Tibial artery (tissue), 4 donors: ENCODE data around the gene SLC45A2.

Source experiments
- DNase-seq, 2 donors: peaks; one replicate each; pipeline ENCODE4 v3.0.0-alpha.2; 2019
- H3K27ac ChIP-seq, 2 donors: fragments of 200-600 bp; sonication (generic) in 1 of 2; 1 replicate in 1 of 2; 2 replicates in 1 of 2; pipeline ENCODE4 v1.5.1; 2018 to 2019; ENCODE audit warnings: mild to moderate bottlenecking in 1 of 2
- H3K27me3 ChIP-seq, 2 donors: fragments of 200-600 bp; sonication (generic) in 1 of 2; one replicate each; pipeline versions ENCODE4 v1.5.1 to v1.6.0; 2016 to 2019
- H3K36me3 ChIP-seq, 3 donors: fragments of 200-600 bp; sonication (generic) in 2 of 3; one replicate each; pipeline ENCODE4 v1.5.1; 2016 to 2019; ENCODE audit warnings: mild to moderate bottlenecking in 2 of 3
- H3K4me1 ChIP-seq, 4 donors: fragments of 200-600 bp; sonication (generic) in 2 of 4; 1 replicate in 3 of 4; 2 replicates in 1 of 4; pipeline ENCODE4 v1.5.1; 2016 to 2019
- H3K4me3 ChIP-seq, 2 donors: fragments of 200-600 bp; sonication (generic) in 1 of 2; 1 replicate in 1 of 2; 2 replicates in 1 of 2; pipeline ENCODE4 v1.5.1; 2018 to 2019; ENCODE audit warnings: mild to moderate bottlenecking in 2 of 2
- H3K9me3 ChIP-seq, 3 donors: fragments of 200-600 bp; sonication (generic) in 1 of 3; one replicate each; pipeline ENCODE4 v1.5.1; 2016 to 2019
- intact Hi-C: fragments of 100-400 bp; cut with DNase I; formaldehyde crosslinking; loops from one replicate; pipeline ENCODE4 v1.15.0; 2023; ENCODE audit warnings: low total_unique reads
- TF ChIP-seq, protein P1 (sequence below), 2 experiments: fragments of 200-600 bp in 1 of 2; fragments of 450-650 bp in 1 of 2; IDR thresholded peaks; one replicate each; pipeline ENCODE4 v1.5.1; 2017 to 2019; ENCODE audit warnings: antibody characterized with exemption in 2 of 2, mild to moderate bottlenecking in 1 of 2, moderate library complexity in 1 of 2

SLC45A2 gene

GRCh38 chr5:34001241-34001841 is 16.8 kb upstream of the SLC45A2 start:
- peaks cover 0 to 10% (median 3%) of the 10 kb centered on the region in 4 donors for H3K4me1 ChIP-seq
- intact Hi-C loops = no loop called here

GRCh38 chr5:33999978-34000377 is 15.5 kb upstream of the SLC45A2 start:
- no peak for DNase-seq
- no peak overlapping the region for H3K27ac ChIP-seq
- no peak overlapping the region for H3K4me3 ChIP-seq
- H3K36me3 ChIP-seq = peaks cover 0 to 20% (median 5%) of the 10 kb centered on the region in 3 donors
- intact Hi-C loops = no loop called here
- TF ChIP-seq, protein P1, sequence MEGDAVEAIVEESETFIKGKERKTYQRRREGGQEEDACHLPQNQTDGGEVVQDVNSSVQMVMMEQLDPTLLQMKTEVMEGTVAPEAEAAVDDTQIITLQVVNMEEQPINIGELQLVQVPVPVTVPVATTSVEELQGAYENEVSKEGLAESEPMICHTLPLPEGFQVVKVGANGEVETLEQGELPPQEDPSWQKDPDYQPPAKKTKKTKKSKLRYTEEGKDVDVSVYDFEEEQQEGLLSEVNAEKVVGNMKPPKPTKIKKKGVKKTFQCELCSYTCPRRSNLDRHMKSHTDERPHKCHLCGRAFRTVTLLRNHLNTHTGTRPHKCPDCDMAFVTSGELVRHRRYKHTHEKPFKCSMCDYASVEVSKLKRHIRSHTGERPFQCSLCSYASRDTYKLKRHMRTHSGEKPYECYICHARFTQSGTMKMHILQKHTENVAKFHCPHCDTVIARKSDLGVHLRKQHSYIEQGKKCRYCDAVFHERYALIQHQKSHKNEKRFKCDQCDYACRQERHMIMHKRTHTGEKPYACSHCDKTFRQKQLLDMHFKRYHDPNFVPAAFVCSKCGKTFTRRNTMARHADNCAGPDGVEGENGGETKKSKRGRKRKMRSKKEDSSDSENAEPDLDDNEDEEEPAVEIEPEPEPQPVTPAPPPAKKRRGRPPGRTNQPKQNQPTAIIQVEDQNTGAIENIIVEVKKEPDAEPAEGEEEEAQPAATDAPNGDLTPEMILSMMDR (IDR thresholded peaks at IDR 0.05) = no peak
- H3K4me1 ChIP-seq = peaks cover 0 to 6% (median 3%) of the 10 kb centered on the region in 4 donors
- H3K9me3 ChIP-seq = no peaks in the 10 kb centered on the region
- no peaks in the 10 kb centered on the region for H3K27me3 ChIP-seq

More at GRCh38 chr5:34001241-34001841, 16.8 kb upstream of the SLC45A2 start:
- TF ChIP-seq, protein P1 (IDR thresholded peaks at IDR 0.05) = no peak
- no peak overlapping the region for H3K4me3 ChIP-seq
- no peaks in the 10 kb centered on the region for H3K27me3 ChIP-seq
- no peak for DNase-seq
- H3K9me3 ChIP-seq = no peaks in the 10 kb centered on the region
- no peak overlapping the region for H3K27ac ChIP-seq
- H3K36me3 ChIP-seq = peaks cover 0 to 20% (median 5%) of the 10 kb centered on the region in 3 donors

GRCh38 chr5:33997331-33997983 is 13.0 kb upstream of the SLC45A2 start:
- Histone ChIP-seq H3K27ac (peak overlapping the region in 1 of 2 donors; percentile 8), H3K4me1 (peaks cover 0 to 6% (median 3%) of the 10 kb centered on the region in 4 donors), H3K4me3 (no peak overlapping the region), H3K9me3 (no peaks in the 10 kb centered on the region), H3K27me3 (no peaks in the 10 kb centered on the region), H3K36me3 (peaks cover 0 to 12% (median 10%) of the 10 kb centered on the region in 3 donors)
- intact Hi-C loops = no loop called here
- peak; percentile 80 to 87 for DNase-seq
- TF ChIP-seq, protein P1 (IDR thresholded peaks at IDR 0.05) = peak; percentile 48 to 55

GRCh38 chr5:33995865-33996264 is 11.4 kb upstream of the SLC45A2 start:
- Histone ChIP-seq H3K27ac (no peak overlapping the region), H3K4me3 (no peak overlapping the region)

DNA sequence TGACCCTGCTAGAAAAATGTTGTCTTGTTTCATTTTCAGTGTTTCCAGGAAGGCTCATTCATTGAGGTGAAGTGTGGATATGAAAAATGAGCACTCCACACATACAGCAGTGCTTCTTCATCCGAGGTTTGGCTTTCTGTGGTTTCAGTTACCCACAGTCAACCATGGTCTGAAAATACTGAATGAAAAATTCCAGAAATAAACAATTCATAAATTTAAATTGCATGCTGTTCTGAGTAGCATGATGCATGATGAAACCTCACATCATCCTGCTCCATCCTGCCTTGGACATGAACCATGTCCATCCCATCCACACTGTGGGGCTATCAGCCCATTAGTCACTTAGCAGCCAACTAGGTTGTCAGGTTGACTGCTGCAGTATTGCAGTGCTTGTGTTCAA is 10.4 kb upstream of the SLC45A2 start:
- DNase-seq = no peak
- peaks cover 0 to 6% (median 3%) of the 10 kb centered on the region in 4 donors for H3K4me1 ChIP-seq
- H3K27ac ChIP-seq = no peak overlapping the region
- TF ChIP-seq, protein P1 (IDR thresholded peaks at IDR 0.05) = no peak
- intact Hi-C loops = no loop called here
- no peaks in the 10 kb centered on the region for H3K27me3 ChIP-seq
- H3K36me3 ChIP-seq = peaks cover 0 to 11% (median 10%) of the 10 kb centered on the region in 3 donors
- H3K4me3 ChIP-seq = no peak overlapping the region
- H3K9me3 ChIP-seq = no peaks in the 10 kb centered on the region

More at GRCh38 chr5:33995865-33996264, 11.4 kb upstream of the SLC45A2 start:
- no peaks in the 10 kb centered on the region for H3K27me3 ChIP-seq
- no peaks in the 10 kb centered on the region for H3K9me3 ChIP-seq
- DNase-seq = no peak
- H3K36me3 ChIP-seq = peaks cover 0 to 11% (median 10%) of the 10 kb centered on the region in 3 donors
- TF ChIP-seq, protein P1 (IDR thresholded peaks at IDR 0.05) = no peak
- intact Hi-C loops = no loop called here
- H3K4me1 ChIP-seq = peaks cover 0 to 6% (median 3%) of the 10 kb centered on the region in 4 donors
